Measurements from ENCODE around the gene CMSS1.

Gene CMSS1

GRCh38 chr3:99846477-99847160 lies 29.0 kb downstream of the CMSS1 start:
- no peak for TF ChIP-seq SIN3A (IDR thresholded peaks at IDR 0.05; ENCODE audit: borderline replicate concordance, insufficient read depth, low read length)
- no peak for TF ChIP-seq TAF1 (IDR thresholded peaks at IDR 0.05; ENCODE audit: borderline replicate concordance, insufficient read depth, low read length)
- TF ChIP-seq REST (IDR thresholded peaks at IDR 0.05; ENCODE audit: insufficient read depth in 1 of 2, low read depth in 2 of 2, low read length in 2 of 2) = no peak

- TF ChIP-seq REST (IDR thresholded peaks at IDR 0.05; ENCODE audit: insufficient read depth in 1 of 2, low read depth in 2 of 2, low read length in 2 of 2) (no peak), FOXP2 (optimal IDR thresholded peaks at IDR 0.05; ENCODE audit: borderline replicate concordance, extremely low read depth, extremely low read length, insufficient read depth) (no peak), TAF1 (IDR thresholded peaks at IDR 0.05; ENCODE audit: borderline replicate concordance, insufficient read depth, low read length) (no peak), POLR2AphosphoS5 (IDR thresholded peaks at IDR 0.05; ENCODE audit: low read depth, low read length) (no peak), SIN3A (IDR thresholded peaks at IDR 0.05; ENCODE audit: borderline replicate concordance, insufficient read depth, low read length) (no peak)
These were observed 30.8 kb downstream of the CMSS1 start for GRCh38 chr3:99848433-99848832.

- no peak for TF ChIP-seq POLR2AphosphoS5 (IDR thresholded peaks at IDR 0.05; ENCODE audit: low read depth, low read length)
- TF ChIP-seq TAF1 (IDR thresholded peaks at IDR 0.05; ENCODE audit: borderline replicate concordance, insufficient read depth, low read length) = no peak
- TF ChIP-seq SIN3A (IDR thresholded peaks at IDR 0.05; ENCODE audit: borderline replicate concordance, insufficient read depth, low read length) = no peak
- no peak for TF ChIP-seq REST (IDR thresholded peaks at IDR 0.05; ENCODE audit: insufficient read depth in 1 of 2, low read depth in 2 of 2, low read length in 2 of 2)
- no peak for TF ChIP-seq FOXP2 (optimal IDR thresholded peaks at IDR 0.05; ENCODE audit: borderline replicate concordance, extremely low read depth, extremely low read length, insufficient read depth)
These were observed 32.9 kb downstream of the CMSS1 start for GRCh38 chr3:99850608-99851007.

GRCh38 chr3:99851955-99852354 lies 34.3 kb downstream of the CMSS1 start:
- TF ChIP-seq POLR2AphosphoS5 (IDR thresholded peaks at IDR 0.05; ENCODE audit: low read depth, low read length) (no peak), REST (IDR thresholded peaks at IDR 0.05; ENCODE audit: insufficient read depth in 1 of 2, low read depth in 2 of 2, low read length in 2 of 2) (no peak), TAF1 (IDR thresholded peaks at IDR 0.05; ENCODE audit: borderline replicate concordance, insufficient read depth, low read length) (no peak), FOXP2 (optimal IDR thresholded peaks at IDR 0.05; ENCODE audit: borderline replicate concordance, extremely low read depth, extremely low read length, insufficient read depth) (no peak), SIN3A (IDR thresholded peaks at IDR 0.05; ENCODE audit: borderline replicate concordance, insufficient read depth, low read length) (no peak)

GRCh38 chr3:99852851-99853250 lies 35.2 kb downstream of the CMSS1 start:
- TF ChIP-seq REST (IDR thresholded peaks at IDR 0.05; ENCODE audit: insufficient read depth in 1 of 2, low read depth in 2 of 2, low read length in 2 of 2) = no peak
- no peak for TF ChIP-seq TAF1 (IDR thresholded peaks at IDR 0.05; ENCODE audit: borderline replicate concordance, insufficient read depth, low read length)
- no peak for TF ChIP-seq SIN3A (IDR thresholded peaks at IDR 0.05; ENCODE audit: borderline replicate concordance, insufficient read depth, low read length)
